ENCODE measurements around the gene PLCH1. TPM values are rescaled to one million over a fixed set of nuclear protein-coding genes. Genes with fewer than 3 reads are reported as not detected.
A peak's percentile ranks its signal among the peaks of the same experiment; 100 is the strongest.

The PLCH1 gene
- total RNA-seq, 2 donors from 2014 or later: 12.0 to 12.4 TPM

DNA sequence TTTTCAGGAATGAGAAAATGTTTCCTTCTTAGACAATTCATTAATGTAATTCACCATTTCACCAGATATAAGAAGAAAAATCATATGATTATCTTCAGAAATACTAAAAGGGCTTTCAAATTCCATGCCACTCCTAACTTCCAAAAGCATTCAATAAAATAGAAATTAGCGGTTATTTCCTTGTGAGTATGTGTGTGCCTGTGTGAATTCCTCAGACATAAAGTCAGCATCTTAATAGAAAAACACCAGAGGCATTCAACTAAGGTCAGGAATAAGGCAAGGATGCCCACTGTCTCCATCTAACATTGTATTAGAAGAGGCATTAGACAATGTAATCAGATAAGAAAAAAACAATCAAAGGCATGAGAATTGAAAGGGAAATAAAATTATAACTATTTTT lies 88.4 kb downstream of the PLCH1 start:
- 100% methylated on average over 1 of the region's 1 CpG; no CpG with 5 or more reads in 1 of the 2 experiments for WGBS, 2 experiments (ENCODE audit: insufficient coverage in 1 of 2, insufficient read length in 1 of 2)
- no peak overlapping the region for H3K4me3 ChIP-seq (ENCODE audit: low read length)
- H3K27me3 Mint-ChIP-seq (ENCODE audit: insufficient read depth): no peaks in the 10 kb centered on the region
- no peaks in the 10 kb centered on the region for H3K36me3 ChIP-seq (ENCODE audit: control insufficient read depth, insufficient read depth, low read length)
- H3K9ac ChIP-seq (ENCODE audit: extremely low read depth, low read length, poor library complexity, severe bottlenecking): no peak overlapping the region
- no peak overlapping the region for H3K27ac ChIP-seq (ENCODE audit: low read depth, low read length)
- H3K4me3 Mint-ChIP-seq: no peak overlapping the region
- no peak overlapping the region for H3K27ac Mint-ChIP-seq
- H3K9me3 ChIP-seq (ENCODE audit: control insufficient read depth, low read length): no peaks in the 10 kb centered on the region
- no peaks in the 10 kb centered on the region for H3K9me3 Mint-ChIP-seq
- DNase-seq: no peak
- H3K27me3 ChIP-seq (ENCODE audit: control insufficient read depth, insufficient read depth, low read length, poor library complexity, severe bottlenecking): no peaks in the 10 kb centered on the region
- no peaks in the 10 kb centered on the region for H3K36me3 Mint-ChIP-seq (ENCODE audit: low read depth)
- TF ChIP-seq, protein P1, sequence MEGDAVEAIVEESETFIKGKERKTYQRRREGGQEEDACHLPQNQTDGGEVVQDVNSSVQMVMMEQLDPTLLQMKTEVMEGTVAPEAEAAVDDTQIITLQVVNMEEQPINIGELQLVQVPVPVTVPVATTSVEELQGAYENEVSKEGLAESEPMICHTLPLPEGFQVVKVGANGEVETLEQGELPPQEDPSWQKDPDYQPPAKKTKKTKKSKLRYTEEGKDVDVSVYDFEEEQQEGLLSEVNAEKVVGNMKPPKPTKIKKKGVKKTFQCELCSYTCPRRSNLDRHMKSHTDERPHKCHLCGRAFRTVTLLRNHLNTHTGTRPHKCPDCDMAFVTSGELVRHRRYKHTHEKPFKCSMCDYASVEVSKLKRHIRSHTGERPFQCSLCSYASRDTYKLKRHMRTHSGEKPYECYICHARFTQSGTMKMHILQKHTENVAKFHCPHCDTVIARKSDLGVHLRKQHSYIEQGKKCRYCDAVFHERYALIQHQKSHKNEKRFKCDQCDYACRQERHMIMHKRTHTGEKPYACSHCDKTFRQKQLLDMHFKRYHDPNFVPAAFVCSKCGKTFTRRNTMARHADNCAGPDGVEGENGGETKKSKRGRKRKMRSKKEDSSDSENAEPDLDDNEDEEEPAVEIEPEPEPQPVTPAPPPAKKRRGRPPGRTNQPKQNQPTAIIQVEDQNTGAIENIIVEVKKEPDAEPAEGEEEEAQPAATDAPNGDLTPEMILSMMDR (conservative IDR thresholded peaks at IDR 0.05): no peak
- H3K4me1 ChIP-seq (ENCODE audit: control insufficient read depth, insufficient read depth, low read length): no peaks in the 10 kb centered on the region
- H3K4me1 Mint-ChIP-seq: peaks cover 10% of the 10 kb centered on the region

- Histone ChIP-seq H3K27ac (ENCODE audit: low read depth, low read length) (no peak overlapping the region), H3K36me3 (ENCODE audit: control insufficient read depth, insufficient read depth, low read length) (no peaks in the 10 kb centered on the region), H3K27me3 (ENCODE audit: control insufficient read depth, insufficient read depth, low read length, poor library complexity, severe bottlenecking) (no peaks in the 10 kb centered on the region), H3K9me3 (ENCODE audit: control insufficient read depth, low read length) (no peaks in the 10 kb centered on the region), H3K4me3 (ENCODE audit: low read length) (no peak overlapping the region), H3K9ac (ENCODE audit: extremely low read depth, low read length, poor library complexity, severe bottlenecking) (no peak overlapping the region), H3K4me1 (ENCODE audit: control insufficient read depth, insufficient read depth, low read length) (peaks cover 17% of the 10 kb centered on the region)
- Mint-ChIP-seq H3K4me1 (peaks cover 12% of the 10 kb centered on the region), H3K27ac (no peak overlapping the region), H3K36me3 (ENCODE audit: low read depth) (no peaks in the 10 kb centered on the region), H3K4me3 (no peak overlapping the region), H3K9me3 (no peaks in the 10 kb centered on the region), H3K27me3 (ENCODE audit: insufficient read depth) (no peaks in the 10 kb centered on the region)
- TF ChIP-seq, protein P1 (conservative IDR thresholded peaks at IDR 0.05): no peak
- no peak for DNase-seq
- 89 to 97% methylated on average over 3 of the region's 3 CpGs for WGBS, 2 experiments (ENCODE audit: insufficient coverage in 1 of 2, insufficient read length in 1 of 2)
Observed at GRCh38 chr3:155651489-155652218, 93.2 kb downstream of the PLCH1 start.

DNA sequence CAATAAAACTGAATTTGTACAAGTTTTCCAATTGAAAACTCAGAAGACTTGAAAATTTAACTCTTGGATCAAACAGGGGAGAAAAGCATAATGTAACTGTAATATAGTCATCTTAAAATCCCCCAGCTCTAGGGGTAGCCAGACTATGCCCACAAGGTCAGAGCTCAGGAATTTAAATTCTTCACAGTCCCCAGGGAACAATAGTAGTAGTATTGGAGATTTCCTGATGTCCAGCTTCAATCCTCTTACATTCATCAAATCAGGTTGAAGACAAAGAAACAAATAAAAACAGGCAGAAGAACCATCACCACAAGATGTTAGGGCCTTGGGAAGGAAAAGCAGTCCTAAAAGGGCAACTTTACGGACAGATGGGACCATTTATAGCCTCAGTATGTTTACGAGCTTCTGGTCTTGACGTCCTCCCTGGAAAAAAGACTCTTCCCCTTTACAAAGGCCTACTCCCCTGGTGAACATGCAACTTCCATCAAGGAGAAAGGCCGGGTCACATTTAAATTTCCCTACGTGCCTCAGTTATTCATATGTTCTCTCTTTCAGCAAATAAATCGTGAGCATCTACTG lies 96.8 kb downstream of the PLCH1 start:
- Mint-ChIP-seq H3K27ac (peak overlapping the region; percentile 35), H3K36me3 (ENCODE audit: low read depth) (no peaks in the 10 kb centered on the region), H3K4me3 (no peak overlapping the region), H3K27me3 (ENCODE audit: insufficient read depth) (no peaks in the 10 kb centered on the region), H3K4me1 (peaks cover 12% of the 10 kb centered on the region), H3K9me3 (no peaks in the 10 kb centered on the region)
- Histone ChIP-seq H3K36me3 (ENCODE audit: control insufficient read depth, insufficient read depth, low read length) (no peaks in the 10 kb centered on the region), H3K4me1 (ENCODE audit: control insufficient read depth, insufficient read depth, low read length) (peaks cover 19% of the 10 kb centered on the region), H3K9ac (ENCODE audit: extremely low read depth, low read length, poor library complexity, severe bottlenecking) (no peak overlapping the region), H3K27ac (ENCODE audit: low read depth, low read length) (peak overlapping the region; percentile 45), H3K4me3 (ENCODE audit: low read length) (no peak overlapping the region), H3K27me3 (ENCODE audit: control insufficient read depth, insufficient read depth, low read length, poor library complexity, severe bottlenecking) (no peaks in the 10 kb centered on the region), H3K9me3 (ENCODE audit: control insufficient read depth, low read length) (peaks cover 4% of the 10 kb centered on the region)
- whole genome bisulfite sequencing, 2 experiments (ENCODE audit: insufficient coverage in 1 of 2, insufficient read length in 1 of 2): 65 to 85% methylated on average over 3 to 6 of the region's 6 CpGs
- TF ChIP-seq, protein P1 (conservative IDR thresholded peaks at IDR 0.05): no peak
- DNase-seq: no peak
